H9 (cell line): ENCODE measurements around the gene BTG3. TPM values are rescaled to one million over a fixed set of nuclear protein-coding genes. Genes with fewer than 3 reads are reported as not detected.

ENCODE experiments used
- DNase-seq: peaks from one replicate; pipeline ENCODE4 v3.0.0-alpha.2; 2017
- H2AFZ ChIP-seq: one replicate; pipeline ENCODE4 v1.6.1; 2013; ENCODE audit warnings: mild to moderate bottlenecking, low read length, control low read depth, moderate library complexity
- H2AK5ac ChIP-seq: 2 replicates; pipeline ENCODE4 v1.6.1; 2013; ENCODE audit warnings: low read length, control low read depth, mixed read lengths; ENCODE audit not compliant: insufficient read length
- H2BK120ac ChIP-seq: one replicate; pipeline ENCODE4 v1.6.1; 2013; ENCODE audit warnings: low read depth, mild to moderate bottlenecking, low read length, control low read depth, inconsistent platforms; ENCODE audit not compliant: poor library complexity, severe bottlenecking
- H2BK12ac ChIP-seq: 2 replicates; pipeline ENCODE4 v1.6.1; 2013; ENCODE audit warnings: low read length, control low read depth, mixed read lengths, low read depth; ENCODE audit not compliant: insufficient read length
- H2BK15ac ChIP-seq: 2 replicates; pipeline ENCODE4 v1.6.1; 2013; ENCODE audit warnings: low read depth, low read length, control low read depth
- H2BK20ac ChIP-seq: one replicate; pipeline ENCODE4 v1.6.1; 2013; ENCODE audit warnings: low read depth, mild to moderate bottlenecking, low read length, control low read depth, inconsistent platforms; ENCODE audit not compliant: poor library complexity, severe bottlenecking
- H2BK5ac ChIP-seq: 2 replicates; pipeline ENCODE4 v1.6.1; 2013; ENCODE audit warnings: low read length, control low read depth, mixed read lengths; ENCODE audit not compliant: insufficient read length
- H3K14ac ChIP-seq: 2 replicates; pipeline ENCODE4 v1.6.1; 2013; ENCODE audit warnings: low read length, control low read depth; ENCODE audit not compliant: insufficient read depth
- H3K18ac ChIP-seq: 2 replicates; pipeline ENCODE4 v1.6.1; 2013; ENCODE audit warnings: low read depth, mild to moderate bottlenecking, mixed read lengths, low read length, control low read depth; ENCODE audit not compliant: insufficient read length
- H3K23ac ChIP-seq: 2 replicates; pipeline ENCODE4 v1.6.1; 2013; ENCODE audit warnings: low read length, control low read depth, mixed read lengths, low read depth; ENCODE audit not compliant: insufficient read length
- H3K23me2 ChIP-seq: 2 replicates; pipeline ENCODE4 v1.6.1; 2013; ENCODE audit warnings: low read depth, mild to moderate bottlenecking, mixed read lengths, low read length, control low read depth; ENCODE audit not compliant: insufficient read length, poor library complexity, severe bottlenecking
- H3K27ac ChIP-seq: 2 replicates; pipeline ENCODE4 v1.5.1; 2013; ENCODE audit warnings: low read length, control low read depth, mixed read lengths, low read depth; ENCODE audit not compliant: insufficient read length
- H3K27me3 ChIP-seq: 2 replicates; pipeline ENCODE4 v1.6.1; 2013; ENCODE audit warnings: low read length, control low read depth, inconsistent platforms; ENCODE audit not compliant: insufficient read depth
- H3K4ac ChIP-seq: 2 replicates; pipeline ENCODE4 v1.6.1; 2013; ENCODE audit warnings: low read depth, mild to moderate bottlenecking, control low read depth, inconsistent platforms, low read length, moderate library complexity
- H3K4me1 ChIP-seq: 2 replicates; pipeline ENCODE4 v1.6.1; 2013; ENCODE audit warnings: low read length, control low read depth, inconsistent platforms; ENCODE audit not compliant: insufficient read depth
- H3K4me2 ChIP-seq: 2 replicates; pipeline ENCODE4 v1.6.1; 2013; ENCODE audit warnings: low read length, control low read depth, mixed read lengths; ENCODE audit not compliant: insufficient read length, insufficient read depth
- H3K56ac ChIP-seq: 2 replicates; pipeline ENCODE4 v1.6.1; 2013; ENCODE audit warnings: low read depth, mild to moderate bottlenecking, mixed read lengths, low read length, control low read depth; ENCODE audit not compliant: insufficient read length
- H3K79me1 ChIP-seq: 2 replicates; pipeline ENCODE4 v1.6.1; 2013; ENCODE audit warnings: low read depth, mild to moderate bottlenecking, moderate library complexity, low read length, control low read depth, inconsistent platforms; ENCODE audit not compliant: insufficient read depth, poor library complexity, severe bottlenecking
- H3K79me2 ChIP-seq: 2 replicates; pipeline ENCODE4 v1.6.1; 2013; ENCODE audit warnings: low read length, control low read depth, inconsistent platforms; ENCODE audit not compliant: insufficient read depth
- H3K9ac ChIP-seq: 2 replicates; pipeline ENCODE4 v1.6.1; 2013; ENCODE audit warnings: low read length, control low read depth, mixed read lengths; ENCODE audit not compliant: insufficient read length; ENCODE audit errors: extremely low read depth
- H3K9me3 ChIP-seq: one replicate; pipeline ENCODE4 v1.6.1; 2013; ENCODE audit warnings: low read depth, low read length, inconsistent platforms; ENCODE audit not compliant: control insufficient read depth
- H3T11ph ChIP-seq: one replicate; pipeline ENCODE4 v1.6.1; 2013; ENCODE audit warnings: mild to moderate bottlenecking, low read length, control low read depth, inconsistent platforms
- H4K20me1 ChIP-seq: one replicate; pipeline ENCODE4 v1.6.1; 2013; ENCODE audit not compliant: control insufficient read depth, insufficient read length, insufficient read depth
- H4K5ac ChIP-seq: 2 replicates; pipeline ENCODE4 v1.6.1; 2013; ENCODE audit warnings: low read depth, mild to moderate bottlenecking, mixed read lengths, low read length, control low read depth; ENCODE audit not compliant: insufficient read length
- H4K8ac ChIP-seq: replicated peaks from 2 replicates; pipeline ENCODE4 v1.6.1; 2013; ENCODE audit warnings: low read length, control low read depth, mixed read lengths, low read depth; ENCODE audit not compliant: insufficient read length
- H4K91ac ChIP-seq: 2 replicates; pipeline ENCODE4 v1.6.1; 2013; ENCODE audit warnings: low read depth, mild to moderate bottlenecking, moderate library complexity, mixed read lengths, low read length, control low read depth; ENCODE audit not compliant: insufficient read length
- H3K27ac Mint-ChIP-seq, 3 experiments: 2 replicates in 2 of 3; 3 replicates in 1 of 3; pipeline ENCODE4 v1.8.0; 2020 to 2021; ENCODE audit warnings: mixed read lengths in 3 of 3, mild to moderate bottlenecking in 1 of 3, moderate library complexity in 1 of 3
- H3K27me3 Mint-ChIP-seq: 2 replicates; pipeline ENCODE4 v1.8.0; 2021; ENCODE audit warnings: low read depth, mild to moderate bottlenecking, moderate library complexity, mixed read lengths
- H3K36me3 Mint-ChIP-seq, 3 experiments: 2 replicates in 2 of 3; 3 replicates in 1 of 3; pipeline ENCODE4 v1.8.0; 2020 to 2021; ENCODE audit warnings: low read depth in 3 of 3, mixed read lengths in 3 of 3; ENCODE audit not compliant: insufficient read depth in 1 of 3
- H3K4me1 Mint-ChIP-seq, 2 experiments: 2 replicates each; pipeline ENCODE4 v1.8.0; 2020; ENCODE audit warnings: mixed read lengths in 2 of 2
- H3K4me3 Mint-ChIP-seq, 2 experiments: 2 replicates in 1 of 2; 3 replicates in 1 of 2; pipeline ENCODE4 v1.8.0; 2020 to 2021; ENCODE audit warnings: mild to moderate bottlenecking in 2 of 2, mixed read lengths in 2 of 2, moderate library complexity in 1 of 2
- H3K9me3 Mint-ChIP-seq, 2 experiments: 2 replicates in 1 of 2; 3 replicates in 1 of 2; pipeline ENCODE4 v1.8.0; 2020; ENCODE audit warnings: mild to moderate bottlenecking in 2 of 2, mixed read lengths in 2 of 2, moderate library complexity in 1 of 2
- WGBS: extraction: QIAGEN DNeasy Blood & Tissue Kit; methylation state at CpG from one replicate; pipeline ENCODE4 v1.1.7; 2013; ENCODE audit warnings: missing lambda C conversion rate, low lambda C conversion rate, mixed read lengths; ENCODE audit not compliant: insufficient read length; ENCODE audit errors: extremely low coverage; 5-methylcytosine and 5-hydroxymethylcytosine counted together
- total RNA-seq: library from RNA; stranded (reverse); gene quantifications from 2 replicates; pipeline ENCODE4 v1.2.1, GENCODE V29; 2021
- TF ChIP-seq, protein P1 (sequence below): fragments of 200-600 bp; sonication (generic); conservative IDR thresholded peaks from 3 replicates; pipeline ENCODE4 v1.8.0; 2021; ENCODE audit warnings: antibody characterized with exemption, mild to moderate bottlenecking

BTG3 gene
- total RNA-seq, 1 experiment from 2014 or later, result 32.2 TPM

DNA sequence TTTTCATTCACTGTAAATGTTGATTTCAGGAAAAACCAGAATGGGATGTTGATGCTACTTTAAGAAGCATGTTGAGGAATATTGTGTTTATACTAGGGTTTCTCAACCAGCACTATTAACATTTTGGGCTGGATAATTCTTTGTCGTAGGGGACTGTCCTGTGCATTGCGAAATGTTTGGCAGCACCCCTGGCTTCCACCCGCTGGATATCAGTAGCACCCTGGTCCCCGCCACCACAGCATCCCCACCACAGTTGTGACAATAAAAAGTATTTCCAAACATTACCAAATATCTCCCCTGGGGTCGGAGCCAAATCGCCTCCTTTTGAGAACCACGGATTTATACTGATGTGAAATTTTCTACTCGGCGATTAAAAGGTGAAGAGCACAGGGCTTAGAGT lies 41.9 kb downstream of the BTG3 start:
- Histone ChIP-seq H2AFZ (no peak overlapping the region), H3K79me2 (no peaks in the 10 kb centered on the region), H3K9ac (no peak overlapping the region), H3K18ac (no peak overlapping the region), H2BK15ac (no peak overlapping the region), H3K14ac (no peak overlapping the region), H3T11ph (no peak overlapping the region), H3K23me2 (no peaks in the 10 kb centered on the region), H3K27ac (no peak overlapping the region), H3K56ac (no peak overlapping the region), H4K91ac (no peak overlapping the region), H3K79me1 (no peaks in the 10 kb centered on the region), H2BK12ac (no peak overlapping the region), H2BK20ac (no peak overlapping the region), H2AK5ac (no peak overlapping the region), H3K4me2 (no peak overlapping the region), H2BK5ac (no peak overlapping the region), H4K20me1 (no peaks in the 10 kb centered on the region), H3K4me1 (no peaks in the 10 kb centered on the region), H3K9me3 (no peaks in the 10 kb centered on the region), H3K27me3 (no peaks in the 10 kb centered on the region), H4K5ac (no peak overlapping the region), H3K23ac (no peak overlapping the region), H3K4ac (no peak overlapping the region), H4K8ac (no peak overlapping the region), H2BK120ac (no peak overlapping the region)
- H3K36me3 Mint-ChIP-seq, result peaks cover 1 to 27% (median 11%) of the 10 kb centered on the region in 3 experiments; a peak in 6 of 7 replicates
- no peak for DNase-seq
- H3K27ac Mint-ChIP-seq, result no peak overlapping the region
- no peak overlapping the region for H3K4me3 Mint-ChIP-seq
- H3K27me3 Mint-ChIP-seq, result no peaks in the 10 kb centered on the region
- TF ChIP-seq, protein P1, sequence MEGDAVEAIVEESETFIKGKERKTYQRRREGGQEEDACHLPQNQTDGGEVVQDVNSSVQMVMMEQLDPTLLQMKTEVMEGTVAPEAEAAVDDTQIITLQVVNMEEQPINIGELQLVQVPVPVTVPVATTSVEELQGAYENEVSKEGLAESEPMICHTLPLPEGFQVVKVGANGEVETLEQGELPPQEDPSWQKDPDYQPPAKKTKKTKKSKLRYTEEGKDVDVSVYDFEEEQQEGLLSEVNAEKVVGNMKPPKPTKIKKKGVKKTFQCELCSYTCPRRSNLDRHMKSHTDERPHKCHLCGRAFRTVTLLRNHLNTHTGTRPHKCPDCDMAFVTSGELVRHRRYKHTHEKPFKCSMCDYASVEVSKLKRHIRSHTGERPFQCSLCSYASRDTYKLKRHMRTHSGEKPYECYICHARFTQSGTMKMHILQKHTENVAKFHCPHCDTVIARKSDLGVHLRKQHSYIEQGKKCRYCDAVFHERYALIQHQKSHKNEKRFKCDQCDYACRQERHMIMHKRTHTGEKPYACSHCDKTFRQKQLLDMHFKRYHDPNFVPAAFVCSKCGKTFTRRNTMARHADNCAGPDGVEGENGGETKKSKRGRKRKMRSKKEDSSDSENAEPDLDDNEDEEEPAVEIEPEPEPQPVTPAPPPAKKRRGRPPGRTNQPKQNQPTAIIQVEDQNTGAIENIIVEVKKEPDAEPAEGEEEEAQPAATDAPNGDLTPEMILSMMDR, result no peak
- 0 out of 4 replicates have a peak, but pooled peaks cover 0 to 3% of the 10 kb centered on the region in 2 experiments for H3K4me1 Mint-ChIP-seq
- H3K9me3 Mint-ChIP-seq, result no peaks in the 10 kb centered on the region
- WGBS, result no CpG with 5 or more reads among the region's 9 CpGs
